T-helper 1 cell treated with Interleukin-12 subunit alpha and Interleukin-12 subunit beta and Interleukin-4 antibody, amounts not matched to agents 30 μg/mL and 1 μg/mL, for 36 hours (primary cell): ENCODE measurements around the gene COL6A5.

Experiments
- H3K27ac Mint-ChIP-seq: one replicate; pipeline ENCODE4 v1.8.0; 2021; ENCODE audit warnings: mild to moderate bottlenecking, mixed read lengths
- H3K27me3 Mint-ChIP-seq: one replicate; pipeline ENCODE4 v1.8.0; 2021; ENCODE audit warnings: low read depth, mixed read lengths
- H3K36me3 Mint-ChIP-seq: one replicate; pipeline ENCODE4 v1.8.0; 2021; ENCODE audit warnings: low read depth, mixed read lengths
- H3K4me1 Mint-ChIP-seq: one replicate; pipeline ENCODE4 v1.8.0; 2021; ENCODE audit warnings: low read depth, mixed read lengths
- H3K4me3 Mint-ChIP-seq: one replicate; pipeline ENCODE4 v1.8.0; 2021; ENCODE audit warnings: mild to moderate bottlenecking, moderate library complexity, mixed read lengths
- H3K9me3 Mint-ChIP-seq: one replicate; pipeline ENCODE4 v1.8.0; 2021; ENCODE audit warnings: mixed read lengths

The COL6A5 gene

GRCh38 chr3:130374033-130374432 is 28.6 kb downstream of the COL6A5 start:
- Mint-ChIP-seq H3K9me3 (no peaks in the 10 kb centered on the region), H3K27me3 (no peaks in the 10 kb centered on the region), H3K27ac (no peak overlapping the region), H3K4me3 (no peak overlapping the region), H3K4me1 (no peaks in the 10 kb centered on the region), H3K36me3 (no peaks in the 10 kb centered on the region)

- Mint-ChIP-seq H3K4me3 (no peak overlapping the region), H3K27ac (no peak overlapping the region), H3K9me3 (no peaks in the 10 kb centered on the region), H3K27me3 (no peaks in the 10 kb centered on the region), H3K36me3 (no peaks in the 10 kb centered on the region), H3K4me1 (no peaks in the 10 kb centered on the region)
These were observed 29.4 kb downstream of the COL6A5 start for GRCh38 chr3:130374908-130375307.

GRCh38 chr3:130377960-130378676 is 32.6 kb downstream of the COL6A5 start:
- Mint-ChIP-seq H3K27me3 (no peaks in the 10 kb centered on the region), H3K27ac (no peak overlapping the region)

GRCh38 chr3:130378677-130379191 is 33.3 kb downstream of the COL6A5 start:
- H3K4me3 Mint-ChIP-seq, result no peak overlapping the region
- no peaks in the 10 kb centered on the region for H3K9me3 Mint-ChIP-seq
- no peaks in the 10 kb centered on the region for H3K4me1 Mint-ChIP-seq
- no peaks in the 10 kb centered on the region for H3K36me3 Mint-ChIP-seq
- H3K27ac Mint-ChIP-seq, result no peak overlapping the region
- H3K27me3 Mint-ChIP-seq, result no peaks in the 10 kb centered on the region

More at GRCh38 chr3:130377960-130378676, 32.6 kb downstream of the COL6A5 start:
- H3K4me3 Mint-ChIP-seq, result no peak overlapping the region
- H3K9me3 Mint-ChIP-seq, result no peaks in the 10 kb centered on the region
- no peaks in the 10 kb centered on the region for H3K36me3 Mint-ChIP-seq
- no peaks in the 10 kb centered on the region for H3K4me1 Mint-ChIP-seq

GRCh38 chr3:130379274-130379673 is 33.8 kb downstream of the COL6A5 start:
- no peaks in the 10 kb centered on the region for H3K27me3 Mint-ChIP-seq
- no peak overlapping the region for H3K27ac Mint-ChIP-seq
- no peak overlapping the region for H3K4me3 Mint-ChIP-seq
- no peaks in the 10 kb centered on the region for H3K9me3 Mint-ChIP-seq
- no peaks in the 10 kb centered on the region for H3K36me3 Mint-ChIP-seq
- H3K4me1 Mint-ChIP-seq, result no peaks in the 10 kb centered on the region

GRCh38 chr3:130380398-130380797 is 34.9 kb downstream of the COL6A5 start:
- Mint-ChIP-seq H3K9me3 (no peaks in the 10 kb centered on the region), H3K27me3 (no peaks in the 10 kb centered on the region), H3K27ac (no peak overlapping the region), H3K36me3 (no peaks in the 10 kb centered on the region), H3K4me1 (no peaks in the 10 kb centered on the region), H3K4me3 (no peak overlapping the region)

- Mint-ChIP-seq H3K4me1 (no peaks in the 10 kb centered on the region), H3K9me3 (no peaks in the 10 kb centered on the region), H3K36me3 (no peaks in the 10 kb centered on the region), H3K4me3 (no peak overlapping the region), H3K27me3 (no peaks in the 10 kb centered on the region), H3K27ac (no peak overlapping the region)
These were observed 38.0 kb downstream of the COL6A5 start for GRCh38 chr3:130383424-130383823.

GRCh38 chr3:130384476-130385025 is 39.1 kb downstream of the COL6A5 start:
- Mint-ChIP-seq H3K4me1 (no peaks in the 10 kb centered on the region), H3K27me3 (no peaks in the 10 kb centered on the region), H3K27ac (no peak overlapping the region), H3K36me3 (no peaks in the 10 kb centered on the region), H3K4me3 (no peak overlapping the region), H3K9me3 (no peaks in the 10 kb centered on the region)

- H3K9me3 Mint-ChIP-seq, result no peaks in the 10 kb centered on the region
- no peaks in the 10 kb centered on the region for H3K36me3 Mint-ChIP-seq
- H3K27me3 Mint-ChIP-seq, result no peaks in the 10 kb centered on the region
- no peaks in the 10 kb centered on the region for H3K4me1 Mint-ChIP-seq
- H3K4me3 Mint-ChIP-seq, result no peak overlapping the region
- H3K27ac Mint-ChIP-seq, result no peak overlapping the region
These were observed 41.3 kb downstream of the COL6A5 start for GRCh38 chr3:130386604-130387263.

GRCh38 chr3:130389743-130390478 is 44.4 kb downstream of the COL6A5 start:
- Mint-ChIP-seq H3K4me1 (no peaks in the 10 kb centered on the region), H3K9me3 (no peaks in the 10 kb centered on the region), H3K27ac (no peak overlapping the region), H3K4me3 (no peak overlapping the region), H3K36me3 (no peaks in the 10 kb centered on the region), H3K27me3 (no peaks in the 10 kb centered on the region)

GRCh38 chr3:130392266-130392665 is 46.8 kb downstream of the COL6A5 start:
- no peaks in the 10 kb centered on the region for H3K27me3 Mint-ChIP-seq
- H3K36me3 Mint-ChIP-seq, result no peaks in the 10 kb centered on the region
- no peaks in the 10 kb centered on the region for H3K9me3 Mint-ChIP-seq
- no peak overlapping the region for H3K4me3 Mint-ChIP-seq
- H3K27ac Mint-ChIP-seq, result no peak overlapping the region
- no peaks in the 10 kb centered on the region for H3K4me1 Mint-ChIP-seq

GRCh38 chr3:130393594-130393993 is 48.1 kb downstream of the COL6A5 start:
- Mint-ChIP-seq H3K9me3 (no peaks in the 10 kb centered on the region), H3K27ac (no peak overlapping the region), H3K4me3 (no peak overlapping the region), H3K36me3 (no peaks in the 10 kb centered on the region), H3K27me3 (no peaks in the 10 kb centered on the region), H3K4me1 (no peaks in the 10 kb centered on the region)

GRCh38 chr3:130395331-130395730 is 49.9 kb downstream of the COL6A5 start:
- Mint-ChIP-seq H3K4me1 (no peaks in the 10 kb centered on the region), H3K27me3 (no peaks in the 10 kb centered on the region), H3K9me3 (no peaks in the 10 kb centered on the region), H3K4me3 (no peak overlapping the region), H3K36me3 (no peaks in the 10 kb centered on the region), H3K27ac (no peak overlapping the region)

- H3K27me3 Mint-ChIP-seq, result no peaks in the 10 kb centered on the region
- H3K9me3 Mint-ChIP-seq, result no peaks in the 10 kb centered on the region
- H3K4me3 Mint-ChIP-seq, result no peak overlapping the region
- H3K4me1 Mint-ChIP-seq, result no peaks in the 10 kb centered on the region
- H3K27ac Mint-ChIP-seq, result no peak overlapping the region
- H3K36me3 Mint-ChIP-seq, result no peaks in the 10 kb centered on the region
These were observed 50.4 kb downstream of the COL6A5 start for GRCh38 chr3:130395916-130396315.
